Measurements from ENCODE around the gene ANXA6. TPM values are rescaled to one million over a fixed set of nuclear protein-coding genes. Genes with fewer than 3 reads are reported as not detected.

ANXA6 gene
- total RNA-seq, 1 experiment from 2014 or later = 98.7 TPM

DNA sequence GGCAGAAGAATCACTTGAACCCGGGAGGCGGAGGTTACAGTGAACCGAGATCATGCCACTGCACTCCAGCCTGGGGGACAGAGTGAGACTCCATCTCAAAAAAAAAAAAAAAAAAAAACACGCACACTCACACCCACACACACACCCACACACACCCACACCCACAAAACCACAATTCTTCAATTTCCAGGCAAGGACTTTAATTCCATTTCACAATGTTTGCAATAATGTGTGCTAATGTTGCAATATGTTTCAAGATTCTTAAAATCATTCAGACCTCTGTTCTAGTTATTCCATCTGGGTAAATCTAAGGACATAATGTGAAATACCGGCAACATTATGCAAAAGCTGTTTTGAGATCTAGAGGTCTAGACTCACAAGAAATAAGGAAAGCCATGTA lies 38.0 kb upstream of the ANXA6 start:
- whole genome bisulfite sequencing (ENCODE audit: extremely low coverage, insufficient read length, low lambda C conversion rate) = no CpG with 5 or more reads among the region's 5 CpGs

More for the DNA sequence above, 38.0 kb upstream of the ANXA6 start:
- no peak for DNase-seq
- H3K79me2 ChIP-seq (ENCODE audit: insufficient read depth, low read length) = no peaks in the 10 kb centered on the region
- H2BK12ac ChIP-seq (ENCODE audit: insufficient read length, low read depth, low read length) = no peak overlapping the region
- H3K4me2 ChIP-seq (ENCODE audit: insufficient read depth, insufficient read length, low read length) = no peak overlapping the region
- no peak overlapping the region for H3K4ac ChIP-seq (ENCODE audit: low read depth, low read length)
- H3K9me3 ChIP-seq (ENCODE audit: control insufficient read depth, low read depth, low read length) = no peaks in the 10 kb centered on the region
- no peaks in the 10 kb centered on the region for H4K20me1 ChIP-seq (ENCODE audit: control insufficient read depth, insufficient read depth, insufficient read length)
- H2BK5ac ChIP-seq (ENCODE audit: insufficient read length, low read length) = no peak overlapping the region
- Mint-ChIP-seq H3K36me3 (ENCODE audit: insufficient read depth in 1 of 3, low read depth in 3 of 3) (no peaks in the 10 kb centered on the region), H3K9me3 (no peaks in the 10 kb centered on the region; a peak in 2 of 5 replicates), H3K27me3 (ENCODE audit: low read depth) (no peaks in the 10 kb centered on the region), H3K27ac (no peak overlapping the region), H3K4me1 (peaks cover 8 to 17% of the 10 kb centered on the region in 2 experiments), H3K4me3 (no peak overlapping the region)
- H3K14ac ChIP-seq (ENCODE audit: insufficient read depth, low read length) = no peak overlapping the region
- no peak overlapping the region for H4K91ac ChIP-seq (ENCODE audit: insufficient read length, low read depth, low read length)
- H3K4me1 ChIP-seq (ENCODE audit: insufficient read depth, low read length) = no peaks in the 10 kb centered on the region
- no peak overlapping the region for H3K27ac ChIP-seq (ENCODE audit: insufficient read length, low read depth, low read length)
- H3K27me3 ChIP-seq (ENCODE audit: insufficient read depth, low read length) = no peaks in the 10 kb centered on the region
- H2BK120ac ChIP-seq (ENCODE audit: low read depth, low read length, poor library complexity, severe bottlenecking) = no peak overlapping the region
- no peak overlapping the region for H2BK15ac ChIP-seq (ENCODE audit: low read depth, low read length)
- H3T11ph ChIP-seq (ENCODE audit: low read length) = no peak overlapping the region
- TF ChIP-seq, protein P1, sequence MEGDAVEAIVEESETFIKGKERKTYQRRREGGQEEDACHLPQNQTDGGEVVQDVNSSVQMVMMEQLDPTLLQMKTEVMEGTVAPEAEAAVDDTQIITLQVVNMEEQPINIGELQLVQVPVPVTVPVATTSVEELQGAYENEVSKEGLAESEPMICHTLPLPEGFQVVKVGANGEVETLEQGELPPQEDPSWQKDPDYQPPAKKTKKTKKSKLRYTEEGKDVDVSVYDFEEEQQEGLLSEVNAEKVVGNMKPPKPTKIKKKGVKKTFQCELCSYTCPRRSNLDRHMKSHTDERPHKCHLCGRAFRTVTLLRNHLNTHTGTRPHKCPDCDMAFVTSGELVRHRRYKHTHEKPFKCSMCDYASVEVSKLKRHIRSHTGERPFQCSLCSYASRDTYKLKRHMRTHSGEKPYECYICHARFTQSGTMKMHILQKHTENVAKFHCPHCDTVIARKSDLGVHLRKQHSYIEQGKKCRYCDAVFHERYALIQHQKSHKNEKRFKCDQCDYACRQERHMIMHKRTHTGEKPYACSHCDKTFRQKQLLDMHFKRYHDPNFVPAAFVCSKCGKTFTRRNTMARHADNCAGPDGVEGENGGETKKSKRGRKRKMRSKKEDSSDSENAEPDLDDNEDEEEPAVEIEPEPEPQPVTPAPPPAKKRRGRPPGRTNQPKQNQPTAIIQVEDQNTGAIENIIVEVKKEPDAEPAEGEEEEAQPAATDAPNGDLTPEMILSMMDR (conservative IDR thresholded peaks at IDR 0.05) = no peak
- H3K79me1 ChIP-seq (ENCODE audit: insufficient read depth, low read depth, low read length, poor library complexity, severe bottlenecking) = no peaks in the 10 kb centered on the region
- no peak overlapping the region for H3K9ac ChIP-seq (ENCODE audit: extremely low read depth, insufficient read length, low read length)
- H4K5ac ChIP-seq (ENCODE audit: insufficient read length, low read depth, low read length) = no peak overlapping the region
- H2AK5ac ChIP-seq (ENCODE audit: insufficient read length, low read length) = no peak overlapping the region
- H3K23ac ChIP-seq (ENCODE audit: insufficient read length, low read depth, low read length) = no peak overlapping the region
- H4K8ac ChIP-seq (replicated peaks; ENCODE audit: insufficient read length, low read depth, low read length) = no peak overlapping the region
- H3K18ac ChIP-seq (ENCODE audit: insufficient read length, low read depth, low read length) = no peak overlapping the region
- no peaks in the 10 kb centered on the region for H3K23me2 ChIP-seq (ENCODE audit: insufficient read length, low read depth, low read length, poor library complexity, severe bottlenecking)
- H2BK20ac ChIP-seq (ENCODE audit: low read depth, low read length, poor library complexity, severe bottlenecking) = no peak overlapping the region
- no peak overlapping the region for H3K56ac ChIP-seq (ENCODE audit: insufficient read length, low read depth, low read length)
- H2AFZ ChIP-seq (ENCODE audit: low read length) = no peak overlapping the region
